Large intestine (tissue), 3 donors: ENCODE results near the gene UCHL5. TPM values are rescaled to one million over a fixed set of nuclear protein-coding genes. Genes with fewer than 3 reads are reported as not detected.

Experiments used
- DNase-seq, 2 donors: peaks; one replicate each; pipeline versions ENCODE4 v3.0.0 to v3.0.0-alpha.2; 2013
- H3K27ac ChIP-seq: one replicate; pipeline ENCODE4 v1.5.1; 2013; ENCODE audit warnings: low read length
- H3K27me3 ChIP-seq: 2 replicates; pipeline ENCODE4 v1.6.1; 2013; ENCODE audit warnings: low read length; ENCODE audit not compliant: control insufficient read depth, insufficient read depth
- H3K36me3 ChIP-seq: 2 replicates; pipeline ENCODE4 v1.6.1; 2013; ENCODE audit warnings: low read length; ENCODE audit not compliant: control insufficient read depth, insufficient read depth
- H3K4me1 ChIP-seq: one replicate; pipeline ENCODE4 v1.6.1; 2013; ENCODE audit warnings: low read length; ENCODE audit not compliant: control insufficient read depth, insufficient read depth
- H3K4me3 ChIP-seq: one replicate; pipeline ENCODE4 v1.5.1; 2013; ENCODE audit warnings: low read length
- H3K9me3 ChIP-seq: one replicate; pipeline ENCODE4 v1.6.1; 2013; ENCODE audit warnings: mild to moderate bottlenecking, low read depth, low read length, moderate library complexity; ENCODE audit not compliant: control insufficient read depth
- WGBS: methylation state at CpG from one replicate; pipeline ENCODE4 v1.1.5; 2013; ENCODE audit warnings: low lambda C conversion rate; ENCODE audit not compliant: insufficient coverage; 5-methylcytosine and 5-hydroxymethylcytosine counted together
- polyA plus RNA-seq: library from polyadenylated mRNA; unstranded; fragments of 120-200 nt; gene quantifications from one replicate; pipeline ENCODE4 v1.2.1, GENCODE V29; 2013

The UCHL5 gene
- polyA plus RNA-seq, 1 donor, result 32.7 TPM

DNA sequence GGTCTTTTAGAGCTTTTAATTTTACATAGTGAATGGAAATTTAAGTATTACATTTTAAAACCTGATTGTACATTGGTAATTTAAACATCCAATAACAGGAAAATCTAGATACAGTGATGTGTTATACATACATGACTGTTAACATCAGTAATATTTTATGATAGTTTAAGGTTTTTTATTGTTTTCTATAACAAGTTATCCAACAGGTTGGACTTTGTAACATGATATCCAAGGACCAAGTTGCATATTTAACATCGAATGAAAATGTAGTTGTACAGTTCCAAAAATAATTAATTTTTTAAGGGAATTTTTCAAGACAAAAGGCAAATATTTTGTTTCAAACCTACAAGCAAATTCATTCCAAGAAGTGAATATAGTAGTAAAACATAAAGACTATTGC, 31.7 kb upstream of the UCHL5 start:
- peaks cover 28% of the 10 kb centered on the region for H3K36me3 ChIP-seq
- no CpG with 5 or more reads among the region's 1 CpG for WGBS

DNA sequence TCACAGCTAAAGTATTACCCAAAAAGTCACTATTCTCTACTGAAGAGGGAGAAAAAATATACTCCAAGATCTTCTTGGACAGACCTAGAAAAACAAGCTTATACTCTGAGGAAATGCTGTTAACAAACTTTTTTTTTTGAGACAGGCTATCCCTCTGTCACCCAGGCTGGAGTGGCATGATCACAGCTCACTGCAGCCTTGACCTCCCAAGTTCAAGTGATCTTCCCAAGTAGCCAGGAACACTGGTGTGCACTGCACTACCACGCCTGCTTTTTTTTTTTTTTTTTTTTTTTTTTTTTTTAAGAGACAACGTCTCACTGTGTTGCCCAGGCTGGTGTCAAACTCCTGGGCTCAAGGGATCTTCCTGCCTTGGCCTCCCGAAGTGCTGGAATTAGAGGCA, 28.7 kb upstream of the UCHL5 start:
- DNase-seq, result no peak

More for the DNA sequence above, 31.7 kb upstream of the UCHL5 start:
- Histone ChIP-seq H3K27me3 (no peaks in the 10 kb centered on the region), H3K27ac (no peak overlapping the region), H3K9me3 (no peaks in the 10 kb centered on the region), H3K4me3 (no peak overlapping the region), H3K4me1 (no peaks in the 10 kb centered on the region)
- no peak for DNase-seq

DNA sequence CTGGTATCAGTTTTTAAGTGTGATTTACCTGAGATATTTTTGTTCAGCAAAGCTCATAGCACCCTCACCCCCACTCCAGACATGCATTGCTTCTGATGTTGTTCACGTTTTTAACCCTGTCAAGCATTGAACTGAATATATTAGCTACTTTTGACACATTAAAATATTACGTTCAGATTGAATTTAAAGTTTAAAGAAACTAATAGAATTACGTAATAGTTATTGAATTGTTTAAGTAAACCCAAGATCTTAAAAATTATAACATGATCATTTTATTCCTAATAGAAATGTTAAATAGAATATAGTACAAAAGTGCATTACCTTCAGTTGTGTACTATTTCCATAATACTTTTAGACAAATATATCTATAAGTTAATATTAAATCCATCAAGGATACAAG, 27.2 kb upstream of the UCHL5 start:
- WGBS, result 100% methylated on average over 3 of the region's 3 CpGs
- Histone ChIP-seq H3K4me1 (no peaks in the 10 kb centered on the region), H3K4me3 (no peak overlapping the region), H3K27ac (no peak overlapping the region), H3K27me3 (no peaks in the 10 kb centered on the region), H3K9me3 (no peaks in the 10 kb centered on the region), H3K36me3 (peaks cover 31% of the 10 kb centered on the region)
- no peak for DNase-seq

More for the DNA sequence above, 28.7 kb upstream of the UCHL5 start:
- Histone ChIP-seq H3K36me3 (peaks cover 28% of the 10 kb centered on the region), H3K4me3 (no peak overlapping the region), H3K27ac (no peak overlapping the region), H3K27me3 (no peaks in the 10 kb centered on the region), H3K9me3 (no peaks in the 10 kb centered on the region), H3K4me1 (no peaks in the 10 kb centered on the region)
- WGBS, result no CpG with 5 or more reads among the region's 3 CpGs

DNA sequence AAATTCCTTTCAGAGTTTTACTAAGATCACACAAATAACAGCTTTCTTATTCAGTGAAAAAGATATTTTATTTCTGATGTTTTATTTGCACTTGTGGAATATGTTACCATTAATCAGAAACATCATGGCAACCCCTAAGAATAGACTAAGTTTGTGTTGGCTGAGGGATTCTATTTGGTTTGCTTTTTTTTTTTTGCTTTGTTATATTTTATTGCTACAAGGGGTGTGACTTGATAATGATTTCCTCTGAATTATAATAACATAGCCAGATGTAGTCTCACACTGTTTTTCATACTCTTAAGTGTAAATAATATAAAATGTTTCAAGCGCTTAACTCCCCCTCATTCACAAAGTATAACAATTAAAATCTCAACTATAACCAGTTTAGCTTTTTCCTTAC, 26.1 kb upstream of the UCHL5 start:
- WGBS, result 100% methylated on average over 1 of the region's 1 CpG
- Histone ChIP-seq H3K36me3 (peaks cover 35% of the 10 kb centered on the region), H3K4me3 (no peak overlapping the region), H3K9me3 (no peaks in the 10 kb centered on the region), H3K4me1 (no peaks in the 10 kb centered on the region), H3K27ac (no peak overlapping the region), H3K27me3 (no peaks in the 10 kb centered on the region)
- no peak for DNase-seq

DNA sequence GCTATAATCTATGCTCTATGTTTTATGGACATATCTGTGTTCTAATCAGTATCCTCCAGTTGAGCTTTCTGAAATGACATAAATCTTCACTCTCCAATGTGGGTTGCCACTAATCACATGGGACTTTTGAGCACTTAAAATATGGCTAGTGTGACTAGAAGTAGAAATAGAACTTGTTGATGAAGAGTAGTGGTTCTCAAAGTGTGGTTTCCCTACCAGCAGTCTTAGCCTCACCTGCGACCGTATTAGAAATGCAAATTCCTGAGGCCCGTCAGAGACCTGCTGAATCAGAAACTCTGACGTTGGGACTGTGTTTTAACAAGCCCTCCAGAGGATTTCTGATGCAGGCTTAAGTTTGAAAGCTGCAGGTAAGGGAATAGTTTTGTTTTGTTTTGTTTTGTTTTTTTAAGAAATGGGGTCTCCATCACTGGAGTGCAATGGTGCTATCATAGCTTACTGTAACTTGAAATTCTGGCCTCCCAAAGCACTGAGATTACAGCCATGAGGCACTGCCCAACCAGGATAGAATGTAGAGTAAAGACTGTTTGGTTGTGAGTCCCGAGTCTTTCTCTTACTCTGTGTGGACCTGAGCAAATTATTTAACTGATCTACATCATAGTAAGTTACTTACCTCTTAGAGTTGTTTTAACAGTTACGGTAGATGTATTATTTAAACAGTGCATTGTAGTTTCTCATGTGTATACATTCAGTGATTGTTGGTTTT, 24.4 kb upstream of the UCHL5 start:
- H3K4me1 ChIP-seq, result no peaks in the 10 kb centered on the region
- no peak for DNase-seq
- H3K9me3 ChIP-seq, result no peaks in the 10 kb centered on the region
- peaks cover 45% of the 10 kb centered on the region for H3K36me3 ChIP-seq
- WGBS, result 100% methylated on average over 1 of the region's 6 CpGs
- H3K27me3 ChIP-seq, result no peaks in the 10 kb centered on the region
- H3K4me3 ChIP-seq, result no peak overlapping the region
- no peak overlapping the region for H3K27ac ChIP-seq

DNA sequence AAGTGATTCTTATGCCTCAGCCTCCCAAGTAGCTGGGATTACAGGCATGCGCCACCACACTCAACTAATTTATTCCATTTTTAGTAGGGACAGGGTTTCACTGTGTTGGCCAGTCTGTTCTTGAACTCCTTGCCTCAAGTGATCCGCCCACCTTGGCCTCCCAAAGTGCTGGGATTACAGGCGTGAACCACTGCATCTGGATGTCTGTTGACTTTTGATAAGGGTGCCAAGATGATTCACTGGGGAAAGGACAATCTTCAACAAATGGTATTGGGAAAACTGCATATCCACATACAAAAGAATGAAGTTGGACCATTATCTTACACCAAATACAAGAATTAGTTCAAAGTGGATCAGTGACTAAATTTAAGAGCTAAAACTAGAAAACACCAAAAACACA, 20.0 kb upstream of the UCHL5 start:
- peaks cover 5% of the 10 kb centered on the region for H3K9me3 ChIP-seq
- no peak overlapping the region for H3K27ac ChIP-seq
- H3K36me3 ChIP-seq, result peaks cover 48% of the 10 kb centered on the region
- no peaks in the 10 kb centered on the region for H3K4me1 ChIP-seq
- DNase-seq, result no peak
- no CpG with 5 or more reads among the region's 3 CpGs for WGBS
- no peaks in the 10 kb centered on the region for H3K27me3 ChIP-seq
- no peak overlapping the region for H3K4me3 ChIP-seq

DNA sequence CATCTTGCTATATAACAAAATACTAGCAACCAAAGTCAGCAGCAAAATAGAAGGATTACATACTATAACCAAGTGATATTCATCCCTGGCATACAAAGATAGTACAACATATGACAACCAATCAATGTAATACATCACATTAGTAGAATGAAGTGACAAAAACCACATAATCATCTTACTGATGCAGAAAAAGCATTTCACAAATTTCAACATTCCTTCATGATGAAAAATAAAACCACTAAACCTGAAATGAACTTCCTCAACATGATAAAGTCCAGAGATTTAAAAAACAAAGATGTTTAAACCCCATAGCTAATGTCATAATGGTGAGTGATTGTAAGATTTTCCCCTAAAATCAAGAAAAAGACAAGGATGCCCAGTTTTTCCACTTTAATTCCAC, 18.8 kb upstream of the UCHL5 start:
- Histone ChIP-seq H3K9me3 (peaks cover 5% of the 10 kb centered on the region), H3K27ac (no peak overlapping the region), H3K4me3 (no peak overlapping the region), H3K36me3 (peaks cover 43% of the 10 kb centered on the region), H3K4me1 (no peaks in the 10 kb centered on the region), H3K27me3 (no peaks in the 10 kb centered on the region)
- DNase-seq, result no peak

DNA sequence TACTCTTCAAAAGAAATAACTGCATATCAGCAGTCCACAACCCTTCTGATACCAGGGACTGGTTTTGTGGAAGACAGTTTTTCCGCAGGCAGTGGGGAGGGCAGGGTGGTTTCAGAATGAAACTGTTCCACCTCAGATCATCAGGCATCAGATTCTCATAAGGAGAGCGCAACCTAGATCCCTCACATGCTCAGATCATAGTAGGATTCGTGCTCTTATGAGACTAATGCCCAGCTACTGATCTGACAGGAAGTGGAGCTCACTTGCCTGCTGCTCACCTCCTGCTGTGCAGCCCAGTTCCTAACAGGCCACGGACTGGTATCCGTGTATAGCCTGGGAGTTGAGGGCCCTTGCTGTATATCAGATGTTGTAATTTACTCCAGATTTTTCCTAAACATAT, 11.8 kb upstream of the UCHL5 start:
- no peak overlapping the region for H3K27ac ChIP-seq
- peaks cover 18% of the 10 kb centered on the region for H3K36me3 ChIP-seq
- H3K4me3 ChIP-seq, result no peak overlapping the region
- no peaks in the 10 kb centered on the region for H3K9me3 ChIP-seq
- no peaks in the 10 kb centered on the region for H3K4me1 ChIP-seq
- DNase-seq, result no peak
- no CpG with 5 or more reads among the region's 5 CpGs for WGBS
- H3K27me3 ChIP-seq, result no peaks in the 10 kb centered on the region

DNA sequence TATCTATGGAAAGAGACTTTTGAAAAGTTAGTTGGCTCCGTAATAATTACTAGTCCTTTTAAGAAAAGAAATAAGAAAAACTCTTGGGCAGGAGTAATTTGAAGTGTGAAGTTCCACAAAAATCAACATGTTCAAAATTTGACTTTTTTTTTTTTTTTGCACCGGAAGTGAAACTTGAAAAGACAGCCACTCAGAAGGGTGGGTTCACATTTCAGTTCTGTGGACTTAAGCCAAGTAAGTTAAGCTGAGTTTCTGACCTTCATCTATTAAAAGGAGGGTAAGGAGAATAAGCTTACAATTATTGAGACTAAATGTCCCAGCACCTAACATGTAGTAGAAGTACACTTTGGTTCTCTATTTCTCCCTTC, 11.2 kb upstream of the UCHL5 start:
- 100% methylated on average over 1 of the region's 2 CpGs for WGBS
- H3K27ac ChIP-seq, result no peak overlapping the region

DNA sequence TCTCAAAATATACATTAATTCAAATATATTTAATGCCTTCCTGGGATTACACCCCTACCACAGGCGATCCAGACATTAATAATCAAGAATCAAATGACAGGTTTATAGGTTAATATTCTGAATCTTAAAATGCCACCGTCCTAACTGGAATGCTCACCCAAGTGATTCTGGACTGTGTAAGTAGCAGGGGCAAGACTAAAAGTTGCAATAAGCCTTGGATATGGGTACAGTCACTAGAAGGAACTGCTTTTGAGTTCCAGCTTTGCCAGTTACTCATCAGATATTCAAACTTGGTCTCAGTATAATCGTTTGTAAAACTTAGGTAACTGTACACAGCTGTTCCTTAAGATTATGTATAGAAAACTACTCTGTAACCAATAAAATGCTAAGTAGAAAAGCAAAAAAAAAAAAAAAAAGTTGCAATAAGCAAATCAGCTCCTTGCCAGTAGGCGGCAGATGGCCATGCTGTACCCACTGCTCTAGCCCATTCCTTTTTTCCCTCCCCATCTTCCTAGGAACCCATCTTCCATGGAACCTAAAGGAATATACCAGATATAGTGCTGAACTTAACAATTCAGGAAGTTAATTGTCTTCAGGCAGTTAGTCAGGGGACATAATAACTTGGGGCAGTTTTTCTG, 10.7 kb upstream of the UCHL5 start:
- 58% methylated on average over 2 of the region's 4 CpGs for WGBS
- no peaks in the 10 kb centered on the region for H3K9me3 ChIP-seq
- no peak for DNase-seq
- no peaks in the 10 kb centered on the region for H3K4me1 ChIP-seq
- H3K27ac ChIP-seq, result no peak overlapping the region
- H3K4me3 ChIP-seq, result no peak overlapping the region
- H3K36me3 ChIP-seq, result peaks cover 18% of the 10 kb centered on the region
- H3K27me3 ChIP-seq, result no peaks in the 10 kb centered on the region

More for the DNA sequence above, 11.2 kb upstream of the UCHL5 start:
- peaks cover 18% of the 10 kb centered on the region for H3K36me3 ChIP-seq
- no peak overlapping the region for H3K4me3 ChIP-seq
- no peaks in the 10 kb centered on the region for H3K9me3 ChIP-seq
- H3K27me3 ChIP-seq, result no peaks in the 10 kb centered on the region
- no peaks in the 10 kb centered on the region for H3K4me1 ChIP-seq
- no peak for DNase-seq

DNA sequence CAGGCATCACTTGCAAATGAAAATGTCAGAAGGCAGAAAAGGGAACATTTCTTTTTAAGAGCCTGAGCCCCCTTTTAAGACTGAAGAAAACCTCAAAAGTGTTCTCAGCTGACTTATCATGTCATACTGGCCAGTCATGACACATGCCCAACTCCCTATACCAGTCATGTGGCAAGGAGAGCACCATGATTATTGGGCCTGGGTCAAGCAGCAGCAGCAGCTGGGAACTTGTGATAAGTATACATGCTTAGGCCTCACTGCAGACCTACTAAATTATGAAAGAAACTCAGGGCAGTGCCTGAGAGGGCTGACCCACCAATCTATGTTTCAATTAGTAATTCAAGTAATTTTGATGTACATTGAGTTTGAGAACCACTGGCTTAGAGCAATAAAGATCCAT, 8.9 kb upstream of the UCHL5 start:
- Histone ChIP-seq H3K27ac (no peak overlapping the region), H3K27me3 (no peaks in the 10 kb centered on the region), H3K4me1 (no peaks in the 10 kb centered on the region), H3K36me3 (peaks cover 18% of the 10 kb centered on the region), H3K9me3 (no peaks in the 10 kb centered on the region), H3K4me3 (no peak overlapping the region)
- no peak for DNase-seq
